ENCODE data around the gene PSME1.

The PSME1 gene

GRCh38 chr14:24149302-24149969, 13.4 kb downstream of the PSME1 start:
- DNase-seq: no peak

GRCh38 chr14:24150061-24150460, 14.1 kb downstream of the PSME1 start:
- DNase-seq: no peak

GRCh38 chr14:24150567-24150966, 14.6 kb downstream of the PSME1 start:
- DNase-seq: no peak

DNA sequence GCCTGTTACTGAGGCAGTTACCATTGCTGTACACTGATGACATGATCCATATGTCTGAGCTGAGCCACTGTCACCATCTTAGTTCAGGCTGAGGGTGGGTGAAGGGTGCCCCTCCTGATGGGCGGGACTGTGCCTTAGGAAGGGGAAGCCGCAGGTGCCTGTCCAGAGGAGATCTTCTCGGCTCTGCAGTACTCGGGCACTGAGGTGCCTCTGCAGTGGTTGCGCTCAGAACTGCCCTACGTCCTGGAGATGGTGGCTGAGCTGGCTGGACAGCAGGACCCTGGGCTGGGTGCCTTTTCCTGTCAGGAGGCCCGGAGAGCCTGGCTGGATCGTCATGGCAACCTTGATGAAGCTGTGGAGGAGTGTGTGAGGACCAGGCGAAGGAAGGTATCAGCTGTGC, 15.0 kb downstream of the PSME1 start:
- no peak for DNase-seq

DNA sequence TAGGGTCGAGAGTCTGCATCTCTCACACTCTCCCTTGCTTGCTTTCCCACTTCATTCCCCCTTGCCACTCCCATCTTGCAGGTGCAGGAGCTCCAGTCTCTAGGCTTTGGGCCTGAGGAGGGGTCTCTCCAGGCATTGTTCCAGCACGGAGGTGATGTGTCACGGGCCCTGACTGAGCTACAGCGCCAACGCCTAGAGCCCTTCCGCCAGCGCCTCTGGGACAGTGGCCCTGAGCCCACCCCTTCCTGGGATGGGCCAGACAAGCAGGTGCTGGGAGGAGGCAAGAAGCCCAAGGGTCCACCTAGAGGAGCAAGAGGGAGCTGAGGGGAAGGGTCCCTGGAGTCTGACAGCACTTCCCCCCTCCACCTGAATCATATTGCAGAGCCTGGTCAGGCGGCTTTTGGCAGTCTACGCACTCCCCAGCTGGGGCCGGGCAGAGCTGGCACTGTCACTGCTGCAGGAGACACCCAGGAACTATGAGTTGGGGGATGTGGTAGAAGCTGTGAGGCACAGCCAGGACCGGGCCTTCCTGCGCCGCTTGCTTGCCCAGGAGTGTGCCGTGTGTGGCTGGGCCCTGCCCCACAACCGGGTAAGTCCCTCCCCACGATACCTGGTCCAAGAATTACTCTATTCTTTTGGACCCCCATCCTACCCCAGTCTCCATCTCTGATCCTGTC, 15.5 kb downstream of the PSME1 start:
- no peak for DNase-seq

- DNase-seq: no peak
Measured at GRCh38 chr14:24155100-24155499, 19.1 kb downstream of the PSME1 start.

DNA sequence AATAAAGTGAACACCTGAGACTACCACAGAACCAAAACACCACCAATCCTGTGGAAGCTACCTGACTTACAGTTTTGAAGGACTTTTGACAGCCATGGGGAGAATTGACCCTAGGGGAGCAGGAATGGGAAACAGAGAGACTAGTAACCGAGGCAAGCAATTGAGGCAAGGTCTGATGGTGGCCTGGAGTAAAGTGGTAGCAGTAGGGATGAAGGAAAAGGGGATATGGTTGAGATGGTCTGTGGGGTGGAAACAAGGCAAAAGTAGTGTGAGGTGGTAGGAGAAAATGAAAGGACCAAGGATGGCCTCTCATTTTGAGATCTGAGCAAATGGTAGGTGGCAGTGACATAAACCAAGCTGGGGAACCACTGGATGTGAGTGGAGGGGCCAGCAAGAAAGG, 20.8 kb downstream of the PSME1 start:
- DNase-seq: no peak

DNA sequence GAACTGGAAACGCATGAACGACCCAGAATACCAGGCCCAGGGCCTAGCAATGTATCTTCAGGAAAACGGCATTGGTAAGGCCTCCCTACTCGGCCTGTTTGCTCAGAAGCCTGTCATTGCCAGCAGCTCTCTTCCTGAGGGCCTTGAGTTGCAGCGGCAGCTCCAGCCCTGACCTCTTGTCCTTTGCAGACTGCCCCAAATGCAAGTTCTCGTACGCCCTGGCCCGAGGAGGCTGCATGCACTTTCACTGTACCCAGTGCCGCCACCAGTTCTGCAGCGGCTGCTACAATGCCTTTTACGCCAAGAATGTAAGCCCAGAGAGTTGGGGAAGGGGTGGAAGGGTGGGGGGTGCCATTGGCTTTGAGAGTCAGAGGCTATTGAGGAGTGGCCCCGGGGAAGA, 21.3 kb downstream of the PSME1 start:
- no peak for DNase-seq

- DNase-seq: no peak
Measured at GRCh38 chr14:24159777-24160498, 23.9 kb downstream of the PSME1 start.

- DNase-seq: no peak
Measured at GRCh38 chr14:24160499-24160849, 24.5 kb downstream of the PSME1 start.

- DNase-seq: peak; percentile 87
Measured at GRCh38 chr14:24160850-24161804, 25.1 kb downstream of the PSME1 start, which contains the start of gene IRF9. Gene IRF9 (plus strand): TSS chr14:24161265. CDS start chr14:24162145, 880 bp downstream.

DNA sequence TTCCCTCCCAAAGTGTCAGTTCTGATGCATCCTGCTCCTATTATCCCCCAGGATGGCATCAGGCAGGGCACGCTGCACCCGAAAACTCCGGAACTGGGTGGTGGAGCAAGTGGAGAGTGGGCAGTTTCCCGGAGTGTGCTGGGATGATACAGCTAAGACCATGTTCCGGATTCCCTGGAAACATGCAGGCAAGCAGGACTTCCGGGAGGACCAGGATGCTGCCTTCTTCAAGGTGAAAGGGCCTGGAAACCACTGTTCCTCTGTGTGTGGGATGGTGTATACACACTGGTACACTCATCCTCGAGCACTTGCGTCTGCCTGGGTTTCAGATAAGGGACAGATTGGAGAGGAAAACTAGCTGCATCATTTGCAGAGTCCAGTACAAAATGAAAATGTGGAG, 26.1 kb downstream of the PSME1 start:
- DNase-seq: peak; percentile 65

DNA sequence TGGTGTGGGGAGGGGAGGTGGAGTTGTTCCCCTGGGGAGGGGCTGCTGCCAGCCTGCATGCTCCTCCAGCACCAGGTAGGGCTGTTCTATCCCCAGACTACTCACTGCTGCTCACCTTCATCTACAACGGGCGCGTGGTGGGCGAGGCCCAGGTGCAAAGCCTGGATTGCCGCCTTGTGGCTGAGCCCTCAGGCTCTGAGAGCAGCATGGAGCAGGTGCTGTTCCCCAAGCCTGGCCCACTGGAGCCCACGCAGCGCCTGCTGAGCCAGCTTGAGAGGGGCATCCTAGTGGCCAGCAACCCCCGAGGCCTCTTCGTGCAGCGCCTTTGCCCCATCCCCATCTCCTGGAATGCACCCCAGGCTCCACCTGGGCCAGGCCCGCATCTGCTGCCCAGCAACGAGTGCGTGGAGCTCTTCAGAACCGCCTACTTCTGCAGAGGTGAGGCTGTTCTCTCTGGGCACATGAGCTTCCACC, 28.6 kb downstream of the PSME1 start:
- DNase-seq: no peak

DNA sequence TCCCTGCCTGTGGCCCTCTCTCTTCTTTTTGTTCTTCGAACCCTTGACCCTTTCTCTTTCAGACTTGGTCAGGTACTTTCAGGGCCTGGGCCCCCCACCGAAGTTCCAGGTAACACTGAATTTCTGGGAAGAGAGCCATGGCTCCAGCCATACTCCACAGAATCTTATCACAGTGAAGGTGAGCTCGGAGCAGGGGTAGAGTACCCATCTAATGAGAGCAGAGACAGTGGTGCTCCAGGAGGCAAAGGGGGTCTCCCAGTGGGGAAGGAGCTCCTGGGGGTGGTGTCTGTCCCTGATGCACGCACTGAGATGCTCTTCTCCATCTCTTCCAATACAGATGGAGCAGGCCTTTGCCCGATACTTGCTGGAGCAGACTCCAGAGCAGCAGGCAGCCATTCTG, 29.8 kb downstream of the PSME1 start:
- no peak for DNase-seq

- no peak for DNase-seq
Measured at GRCh38 chr14:24167469-24168114, 31.6 kb downstream of the PSME1 start.

GRCh38 chr14:24171422-24172260, 35.6 kb downstream of the PSME1 start, which contains the start of gene REC8:
Gene REC8 (plus strand): TSS chr14:24172080. CDS start chr14:24172553, 473 bp downstream.
- peak; percentile 100 for DNase-seq

GRCh38 chr14:24172261-24172860, 36.4 kb downstream of the PSME1 start:
- peak; percentile 12 for DNase-seq

- DNase-seq: no peak
Measured at GRCh38 chr14:24172871-24173281, 36.9 kb downstream of the PSME1 start.

DNA sequence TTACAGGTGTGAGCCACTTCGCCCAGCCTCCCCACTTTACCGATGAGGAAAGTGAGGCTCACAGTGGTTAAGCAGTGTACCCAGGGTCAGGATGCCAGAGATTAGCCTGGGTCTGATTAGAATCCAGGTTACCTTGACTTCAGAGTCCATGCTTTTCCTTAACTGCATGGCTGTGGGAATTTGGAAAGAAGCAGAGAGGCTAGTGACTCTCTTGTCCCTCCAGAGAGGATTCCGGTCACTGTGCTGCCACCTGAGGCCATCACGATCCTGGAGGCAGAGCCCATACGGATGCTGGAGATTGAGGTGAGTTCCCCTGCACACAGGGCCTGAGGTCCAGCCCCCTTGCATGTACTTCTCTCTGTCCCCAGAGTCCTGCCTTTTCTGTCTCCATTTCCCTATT, 40.6 kb downstream of the PSME1 start:
- DNase-seq: no peak

DNA sequence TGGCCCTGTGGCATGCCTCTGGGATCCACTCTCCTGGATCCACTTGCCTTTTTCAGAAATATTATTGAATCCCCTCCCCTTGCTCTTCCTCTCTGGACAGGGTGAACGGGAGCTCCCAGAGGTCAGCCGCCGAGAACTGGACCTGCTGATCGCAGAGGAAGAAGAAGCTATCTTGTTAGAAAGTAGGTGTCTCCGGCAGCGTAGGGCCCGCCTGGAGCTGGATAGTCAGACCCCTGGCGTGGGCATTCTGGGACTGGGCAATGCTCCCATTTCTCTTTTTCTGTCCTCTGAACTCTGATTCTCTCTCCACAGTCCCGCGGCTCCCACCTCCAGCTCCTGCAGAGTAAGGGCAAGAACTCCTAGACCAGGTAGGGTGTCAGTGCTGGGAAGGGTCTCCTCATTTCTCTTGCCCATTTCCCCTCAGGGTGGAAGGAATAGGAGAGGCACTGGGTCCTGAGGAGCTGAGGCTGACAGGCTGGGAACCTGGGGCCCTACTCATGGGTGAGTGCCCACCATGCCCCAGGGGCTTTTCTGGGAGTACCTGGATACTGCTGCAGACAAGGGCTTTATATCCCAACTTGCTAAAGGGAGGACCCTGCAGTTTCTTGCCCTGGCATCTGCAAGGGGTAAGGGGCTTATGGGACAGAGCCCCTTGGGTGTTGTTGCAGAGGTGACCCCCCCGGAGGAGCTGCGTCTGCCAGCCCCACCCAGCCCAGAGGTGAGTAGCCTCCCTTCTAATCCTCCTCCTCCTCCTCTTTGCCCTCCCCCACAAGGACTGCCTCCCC, 41.2 kb downstream of the PSME1 start:
- DNase-seq: no peak

Data from NCI-H226 (cell line).